Endothelial cell (in vitro differentiated cells): ENCODE measurements around the gene CACNB4. TPM values are rescaled to one million over a fixed set of nuclear protein-coding genes. Genes with fewer than 3 reads are reported as not detected.

ENCODE experiments used
- DNase-seq: peaks from one replicate; pipeline ENCODE4 v3.0.0; 2021; ENCODE audit warnings: low spot score
- H3K27ac Mint-ChIP-seq: one replicate; pipeline ENCODE4 v1.8.0; 2021; ENCODE audit warnings: mixed read lengths, inconsistent platforms; ENCODE audit not compliant: unreplicated experiment
- H3K27me3 Mint-ChIP-seq: one replicate; pipeline ENCODE4 v1.8.0; 2021; ENCODE audit warnings: mild to moderate bottlenecking, moderate library complexity, mixed read lengths, inconsistent platforms; ENCODE audit not compliant: unreplicated experiment
- H3K36me3 Mint-ChIP-seq: one replicate; pipeline ENCODE4 v1.8.0; 2021; ENCODE audit warnings: mild to moderate bottlenecking, low read depth, mixed read lengths, inconsistent platforms; ENCODE audit not compliant: unreplicated experiment
- H3K4me1 Mint-ChIP-seq: one replicate; pipeline ENCODE4 v1.8.0; 2021; ENCODE audit warnings: mild to moderate bottlenecking, mixed read lengths, inconsistent platforms; ENCODE audit not compliant: unreplicated experiment
- H3K4me3 Mint-ChIP-seq: one replicate; pipeline ENCODE4 v1.8.0; 2021; ENCODE audit warnings: mild to moderate bottlenecking, mixed read lengths, inconsistent platforms; ENCODE audit not compliant: unreplicated experiment
- H3K9me3 Mint-ChIP-seq: one replicate; pipeline ENCODE4 v1.8.0; 2021; ENCODE audit warnings: mixed read lengths, inconsistent platforms; ENCODE audit not compliant: unreplicated experiment
- CTCF ChIP-seq: fragments of 200-600 bp; sonication (generic); IDR thresholded peaks from one replicate; pipeline ENCODE4 v1.5.0; 2021; ENCODE audit warnings: antibody characterized with exemption; ENCODE audit not compliant: unreplicated experiment
- total RNA-seq: library from RNA; stranded (reverse); fragmentation: NEBNext Ultra II Directional; extraction: Animal tissue kit (Norgen Biotek cat#: 25700); gene quantifications from one replicate; pipeline ENCODE4 v1.2.1, GENCODE V29; 2021; ENCODE audit not compliant: unreplicated experiment

The CACNB4 gene
- total RNA-seq, 1 donor from 2014 or later, result 1.5 TPM

DNA sequence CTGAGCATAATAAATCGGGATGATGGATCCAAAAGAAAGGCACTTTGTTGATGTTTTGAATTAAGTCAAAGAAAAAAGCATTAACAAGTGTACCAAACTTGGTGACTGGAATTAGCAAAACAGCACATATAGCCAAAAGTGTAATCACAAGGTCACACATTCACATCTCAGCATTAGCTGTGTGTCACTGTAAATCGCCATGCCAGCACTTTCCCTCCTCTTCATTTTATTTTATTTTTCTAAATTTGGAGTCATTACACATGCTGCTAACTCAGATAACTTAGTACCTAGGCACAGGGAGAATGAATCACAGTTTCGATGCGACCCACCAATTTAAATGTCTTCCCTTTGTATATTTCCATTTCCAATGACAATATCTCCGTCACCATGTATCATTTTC lies 111.4 kb downstream of the CACNB4 start:
- H3K27ac Mint-ChIP-seq, result no peak overlapping the region
- H3K36me3 Mint-ChIP-seq, result no peaks in the 10 kb centered on the region
- TF ChIP-seq CTCF, result no peak
- peaks cover 2% of the 10 kb centered on the region for H3K27me3 Mint-ChIP-seq
- H3K4me1 Mint-ChIP-seq, result no peaks in the 10 kb centered on the region
- H3K4me3 Mint-ChIP-seq, result no peak overlapping the region
- DNase-seq, result no peak
- no peaks in the 10 kb centered on the region for H3K9me3 Mint-ChIP-seq

- H3K4me1 Mint-ChIP-seq, result peaks cover 5% of the 10 kb centered on the region
- H3K27me3 Mint-ChIP-seq, result peaks cover 4% of the 10 kb centered on the region
- H3K27ac Mint-ChIP-seq, result no peak overlapping the region
- H3K36me3 Mint-ChIP-seq, result no peaks in the 10 kb centered on the region
- no peak for TF ChIP-seq CTCF
- no peak for DNase-seq
- no peak overlapping the region for H3K4me3 Mint-ChIP-seq
- H3K9me3 Mint-ChIP-seq, result no peaks in the 10 kb centered on the region
Observed at GRCh38 chr2:151984424-151985083, 114.3 kb downstream of the CACNB4 start.

DNA sequence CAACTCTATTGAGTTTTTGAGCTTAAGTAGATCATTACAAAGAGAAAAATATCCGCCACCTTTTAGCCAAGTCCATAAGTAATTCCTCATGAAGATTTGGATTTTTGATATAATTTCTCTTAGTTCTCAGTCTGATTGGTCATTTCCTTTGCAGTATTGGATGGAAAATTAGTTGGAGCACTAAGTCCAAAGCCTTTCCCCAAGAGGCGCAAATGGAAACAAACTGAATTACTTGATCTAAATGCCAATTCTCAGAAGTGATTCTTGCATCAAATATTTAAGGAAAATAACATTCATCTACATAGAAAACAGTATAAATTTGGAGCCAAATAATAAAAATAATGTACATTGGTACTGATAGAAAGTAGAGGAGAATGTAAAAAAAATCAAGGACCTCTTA lies 115.6 kb downstream of the CACNB4 start:
- H3K27me3 Mint-ChIP-seq, result peaks cover 5% of the 10 kb centered on the region
- H3K36me3 Mint-ChIP-seq, result no peaks in the 10 kb centered on the region
- no peak overlapping the region for H3K27ac Mint-ChIP-seq
- H3K4me1 Mint-ChIP-seq, result peaks cover 8% of the 10 kb centered on the region
- H3K4me3 Mint-ChIP-seq, result no peak overlapping the region
- TF ChIP-seq CTCF, result no peak
- DNase-seq, result no peak
- H3K9me3 Mint-ChIP-seq, result no peaks in the 10 kb centered on the region

- Mint-ChIP-seq H3K27me3 (peaks cover 5% of the 10 kb centered on the region), H3K9me3 (no peaks in the 10 kb centered on the region), H3K36me3 (no peaks in the 10 kb centered on the region)
Observed at GRCh38 chr2:151981886-151982285, 117.0 kb downstream of the CACNB4 start.

More at GRCh38 chr2:151981886-151982285, 117.0 kb downstream of the CACNB4 start:
- DNase-seq, result no peak
- H3K4me1 Mint-ChIP-seq, result peaks cover 8% of the 10 kb centered on the region
- H3K4me3 Mint-ChIP-seq, result no peak overlapping the region
- no peak overlapping the region for H3K27ac Mint-ChIP-seq
- TF ChIP-seq CTCF, result no peak
